Fibroblast of the aortic adventitia (primary cell): Measurements from ENCODE around the gene ARAP1. TPM values are rescaled to one million over a fixed set of nuclear protein-coding genes. Genes with fewer than 3 reads are reported as not detected.

Source experiments
- DNase-seq: peaks from one replicate; pipeline ENCODE4 v3.0.0-alpha.2; 2010; ENCODE audit warnings: low read depth
- H3K4me3 ChIP-seq: 2 replicates; pipeline ENCODE4 v1.5.1; 2011; ENCODE audit warnings: low read depth, mild to moderate bottlenecking, control low read depth, low read length, moderate library complexity
- total RNA-seq: library from RNA; depleted of rRNA; stranded (reverse); fragments of >200 nt; gene quantifications from 2 replicates; pipeline ENCODE4 v1.2.3, GENCODE V29; 2012; ENCODE audit warnings: low replicate concordance
- TF ChIP-seq, protein P1 (sequence below): IDR thresholded peaks from 2 replicates; pipeline ENCODE4 v1.5.1; 2011; ENCODE audit warnings: mild to moderate bottlenecking, low read length, control low read depth, inconsistent platforms; ENCODE audit not compliant: insufficient read depth

Gene ARAP1
- total RNA-seq, 1 donor = 66.9 TPM

DNA sequence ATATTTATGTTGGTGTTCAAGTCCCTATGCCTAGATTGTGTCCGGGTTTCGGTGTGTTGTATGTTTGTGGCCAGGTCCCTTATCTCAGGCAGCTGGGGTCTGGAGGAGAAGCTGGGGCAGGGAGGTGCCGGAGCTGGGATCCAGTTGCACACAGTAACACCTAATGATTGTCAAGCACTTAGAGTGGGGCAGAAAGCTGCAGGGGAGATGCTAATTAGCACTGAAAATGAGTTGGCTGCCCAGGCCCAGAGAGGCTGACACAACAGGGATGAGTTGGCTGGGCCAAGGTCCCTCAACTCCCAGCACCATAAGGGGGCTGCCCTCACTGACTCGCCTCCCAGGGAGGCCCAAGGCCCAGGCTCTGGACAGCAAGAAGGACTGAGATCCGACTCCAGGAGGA lies 90.2 kb downstream of the ARAP1 start:
- no peak for DNase-seq
- no peak overlapping the region for H3K4me3 ChIP-seq
- TF ChIP-seq, protein P1, sequence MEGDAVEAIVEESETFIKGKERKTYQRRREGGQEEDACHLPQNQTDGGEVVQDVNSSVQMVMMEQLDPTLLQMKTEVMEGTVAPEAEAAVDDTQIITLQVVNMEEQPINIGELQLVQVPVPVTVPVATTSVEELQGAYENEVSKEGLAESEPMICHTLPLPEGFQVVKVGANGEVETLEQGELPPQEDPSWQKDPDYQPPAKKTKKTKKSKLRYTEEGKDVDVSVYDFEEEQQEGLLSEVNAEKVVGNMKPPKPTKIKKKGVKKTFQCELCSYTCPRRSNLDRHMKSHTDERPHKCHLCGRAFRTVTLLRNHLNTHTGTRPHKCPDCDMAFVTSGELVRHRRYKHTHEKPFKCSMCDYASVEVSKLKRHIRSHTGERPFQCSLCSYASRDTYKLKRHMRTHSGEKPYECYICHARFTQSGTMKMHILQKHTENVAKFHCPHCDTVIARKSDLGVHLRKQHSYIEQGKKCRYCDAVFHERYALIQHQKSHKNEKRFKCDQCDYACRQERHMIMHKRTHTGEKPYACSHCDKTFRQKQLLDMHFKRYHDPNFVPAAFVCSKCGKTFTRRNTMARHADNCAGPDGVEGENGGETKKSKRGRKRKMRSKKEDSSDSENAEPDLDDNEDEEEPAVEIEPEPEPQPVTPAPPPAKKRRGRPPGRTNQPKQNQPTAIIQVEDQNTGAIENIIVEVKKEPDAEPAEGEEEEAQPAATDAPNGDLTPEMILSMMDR = no peak

DNA sequence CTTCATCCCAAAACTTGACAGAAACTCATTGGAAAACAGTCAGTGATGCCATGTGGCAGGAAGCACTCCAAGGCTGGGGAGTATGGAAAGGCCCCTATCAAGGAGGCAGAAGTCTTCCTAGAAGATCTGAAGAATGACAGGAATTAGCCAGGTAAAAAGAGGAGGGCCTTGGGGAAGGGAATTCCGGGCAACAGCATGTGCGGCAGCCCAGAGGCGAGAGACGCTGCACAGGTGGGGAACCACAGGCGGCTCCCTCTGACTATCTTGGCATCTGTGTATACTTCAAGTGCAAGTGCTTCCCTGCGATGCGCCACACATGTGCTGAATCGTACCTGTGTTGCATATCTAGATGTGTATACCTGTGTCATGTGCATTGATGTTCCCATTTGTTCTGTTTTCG lies 90.7 kb downstream of the ARAP1 start:
- no peak overlapping the region for H3K4me3 ChIP-seq
- no peak for DNase-seq
- TF ChIP-seq, protein P1 = no peak

DNA sequence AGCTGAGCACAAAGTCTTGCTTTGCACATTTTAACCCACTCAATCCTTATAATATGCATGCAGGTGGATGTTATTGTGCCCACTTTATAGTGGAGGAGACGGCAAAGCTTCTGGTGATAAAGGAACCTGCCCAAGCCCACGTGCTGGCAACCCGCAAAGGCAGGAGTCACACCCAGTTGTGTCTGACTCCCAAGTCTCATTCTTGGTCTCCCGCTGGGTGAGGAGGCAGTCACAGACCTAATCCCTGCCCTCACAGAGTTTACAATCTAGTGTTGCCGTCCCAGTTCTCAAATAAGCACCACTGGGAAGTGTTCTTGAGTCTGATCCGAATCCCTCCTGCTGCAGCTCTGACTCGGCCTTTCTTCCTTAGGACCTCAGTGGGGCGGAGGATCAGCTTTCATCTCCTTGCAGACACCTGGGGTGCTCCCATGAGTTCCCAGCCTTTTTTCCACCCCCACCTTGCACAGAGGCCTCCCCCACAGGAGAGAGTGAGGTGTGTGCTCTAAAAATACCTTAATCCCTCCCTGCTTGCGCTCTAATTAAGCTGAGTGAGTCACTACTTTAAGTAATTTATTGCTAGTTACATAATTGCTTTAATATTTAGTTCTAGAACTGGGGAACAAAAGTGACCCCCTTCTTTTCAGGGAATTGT lies 93.1 kb downstream of the ARAP1 start:
- DNase-seq = no peak
- TF ChIP-seq, protein P1 = no peak
- no peak overlapping the region for H3K4me3 ChIP-seq

DNA sequence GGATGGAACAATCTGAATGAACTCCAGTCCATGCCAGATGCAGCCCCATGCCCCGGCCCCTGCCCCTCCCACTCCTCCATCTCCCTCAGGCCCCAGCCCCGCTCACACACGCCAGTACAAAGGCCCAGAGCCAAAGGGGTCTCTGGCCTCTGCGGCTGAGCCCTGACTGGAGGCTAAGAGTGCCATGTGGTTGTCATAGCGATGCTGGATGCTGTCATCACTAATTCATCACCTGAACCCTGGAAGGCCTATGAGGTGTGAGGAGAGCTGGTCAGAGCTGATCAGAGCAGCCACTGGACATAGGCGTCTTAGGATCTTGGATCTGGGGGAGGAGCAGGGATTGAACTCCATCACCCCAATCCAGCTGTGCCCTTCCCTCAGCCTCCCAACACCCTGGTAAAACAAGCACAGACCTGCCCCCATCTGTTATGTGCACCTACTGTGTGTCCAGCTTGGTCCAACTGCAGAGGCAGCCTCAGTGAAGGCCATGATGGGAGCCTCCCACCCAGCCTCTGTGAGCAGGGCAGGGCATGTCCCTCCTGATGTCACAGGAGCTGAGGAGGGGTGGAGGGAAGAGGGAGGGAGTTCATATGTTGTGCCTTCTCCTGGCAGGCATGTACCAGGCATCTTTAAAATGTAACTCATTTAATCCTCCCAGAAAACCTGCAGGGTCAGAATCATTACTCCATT lies 94.7 kb downstream of the ARAP1 start:
- TF ChIP-seq, protein P1 = no peak
- no peak for DNase-seq
- no peak overlapping the region for H3K4me3 ChIP-seq

DNA sequence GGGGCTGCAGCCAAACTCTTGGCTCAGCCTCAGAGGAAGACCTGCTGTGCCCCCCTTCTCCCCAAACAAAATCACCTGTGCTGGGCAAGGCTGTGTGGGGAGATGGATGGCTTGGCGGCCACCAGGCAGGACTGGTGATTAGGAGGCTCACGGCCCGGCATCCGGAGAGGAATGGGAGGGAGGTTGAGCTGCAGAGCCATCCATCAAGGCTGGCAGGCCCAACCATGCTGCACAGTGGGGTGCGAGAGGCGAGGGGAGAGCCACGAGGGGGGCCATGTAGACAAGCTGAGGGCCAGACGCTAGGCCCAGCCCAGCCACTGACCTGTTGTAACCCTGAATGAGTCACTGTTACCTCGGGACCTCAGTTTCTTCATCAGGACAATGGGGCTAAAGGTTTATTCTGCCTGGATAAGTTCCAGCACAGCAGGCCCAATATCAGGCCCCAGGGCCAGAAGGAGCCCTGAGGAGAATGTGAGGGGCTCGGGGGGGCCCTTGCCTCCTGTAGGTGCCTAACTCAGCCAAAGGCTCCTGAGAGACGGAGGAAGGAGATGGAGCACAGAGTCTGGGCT lies 96.2 kb downstream of the ARAP1 start:
- H3K4me3 ChIP-seq = no peak overlapping the region
- no peak for DNase-seq
- TF ChIP-seq, protein P1 = no peak

DNA sequence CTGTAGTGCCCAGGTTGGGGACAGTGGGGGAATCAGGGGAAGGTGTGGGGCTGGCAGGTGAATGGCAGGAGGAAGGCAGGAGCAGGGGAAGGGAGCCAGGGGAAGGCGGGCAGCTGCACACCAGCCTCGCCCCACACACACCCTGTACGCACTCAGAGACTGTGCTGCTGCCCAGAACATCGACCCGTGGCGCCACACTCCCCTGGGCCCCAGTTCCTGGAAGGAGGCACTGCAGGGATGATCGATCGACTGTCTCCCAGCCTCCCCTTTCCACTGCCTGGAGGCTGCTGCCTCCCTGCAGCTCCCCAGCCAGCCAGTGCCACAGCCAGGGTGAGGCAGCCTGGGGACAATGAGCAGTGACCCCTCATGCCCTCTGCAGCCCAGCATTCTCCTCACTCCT lies 97.2 kb downstream of the ARAP1 start:
- no peak for DNase-seq
- TF ChIP-seq, protein P1 = no peak
- no peak overlapping the region for H3K4me3 ChIP-seq
